ENCODE measurements around the gene TLE3.

TLE3 gene

DNA sequence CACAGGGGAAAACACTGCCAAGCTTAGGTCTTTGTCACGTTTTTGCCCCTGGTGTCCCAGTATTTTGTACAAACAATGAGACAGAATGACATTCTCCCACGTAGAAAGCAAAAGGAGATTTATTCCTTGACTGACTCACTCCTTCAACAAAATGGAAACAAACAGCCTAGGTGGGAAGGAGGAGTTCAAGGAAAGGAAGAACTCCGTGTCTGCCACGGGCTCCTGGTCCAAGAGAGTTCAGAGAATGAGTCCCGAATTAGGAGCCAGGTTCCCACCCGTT lies 8.1 kb downstream of the TLE3 start:
- TF ChIP-seq CTCF (IDR thresholded peaks at IDR 0.05; ENCODE audit: low read depth, low read length) = no peak
- peak in 1 of 2 donors; percentile 12 for DNase-seq (ENCODE audit: low read depth in 2 of 2)

GRCh38 chr15:70088887-70089691 lies 8.6 kb downstream of the TLE3 start:
- peak overlapping the region in 1 of 2 donors; percentile 3 for H3K4me3 ChIP-seq (replicated peaks in 1 of 2; ENCODE audit: low read depth in 2 of 2, low read length in 2 of 2)
- no peak for TF ChIP-seq CTCF (IDR thresholded peaks at IDR 0.05; ENCODE audit: low read depth, low read length)
- peak; percentile 16 to 53 for DNase-seq (ENCODE audit: low read depth in 2 of 2)

More for the DNA sequence above, 8.1 kb downstream of the TLE3 start:
- H3K4me3 ChIP-seq (replicated peaks in 1 of 2; ENCODE audit: low read depth in 2 of 2, low read length in 2 of 2) = no peak overlapping the region

GRCh38 chr15:70088455-70088854 lies 9.3 kb downstream of the TLE3 start:
- DNase-seq (ENCODE audit: low read depth in 2 of 2) = no peak
- no peak for TF ChIP-seq CTCF (IDR thresholded peaks at IDR 0.05; ENCODE audit: low read depth, low read length)
- H3K4me3 ChIP-seq (replicated peaks in 1 of 2; ENCODE audit: low read depth in 2 of 2, low read length in 2 of 2) = no peak overlapping the region

DNA sequence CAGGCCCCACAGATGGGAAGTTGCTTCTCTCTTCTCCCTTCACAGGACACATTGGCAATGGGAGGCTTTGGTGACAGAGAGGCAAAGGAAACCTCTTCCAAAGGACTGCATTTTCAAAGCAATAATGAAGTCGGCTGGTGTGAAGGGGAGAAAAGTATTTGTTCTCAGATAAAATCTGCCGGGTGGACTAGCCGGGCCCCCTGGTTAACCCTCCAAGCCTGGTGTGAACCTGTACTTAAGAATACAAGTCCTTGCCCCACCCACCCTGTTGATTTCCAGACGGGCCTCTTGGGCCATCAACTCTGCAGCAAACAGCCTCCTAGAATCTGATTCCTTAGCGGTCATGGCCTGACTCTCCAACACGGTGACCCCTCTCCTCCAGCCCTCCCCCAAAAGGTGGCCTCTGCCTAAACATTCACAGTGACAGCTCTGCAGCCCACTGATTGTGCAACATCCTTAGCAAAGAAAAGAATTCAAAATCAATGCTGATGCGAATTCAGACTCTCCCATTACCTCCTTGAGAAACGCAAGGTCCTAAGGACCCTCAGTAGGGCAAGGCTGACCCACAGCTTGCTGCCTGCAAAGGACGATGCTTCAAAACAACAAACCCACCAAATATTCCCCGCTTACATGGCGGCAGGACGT lies 9.9 kb downstream of the TLE3 start:
- no peak for TF ChIP-seq CTCF (IDR thresholded peaks at IDR 0.05; ENCODE audit: low read depth, low read length)
- no peak overlapping the region for H3K4me3 ChIP-seq (replicated peaks in 1 of 2; ENCODE audit: low read depth in 2 of 2, low read length in 2 of 2)
- no peak for DNase-seq (ENCODE audit: low read depth in 2 of 2)

DNA sequence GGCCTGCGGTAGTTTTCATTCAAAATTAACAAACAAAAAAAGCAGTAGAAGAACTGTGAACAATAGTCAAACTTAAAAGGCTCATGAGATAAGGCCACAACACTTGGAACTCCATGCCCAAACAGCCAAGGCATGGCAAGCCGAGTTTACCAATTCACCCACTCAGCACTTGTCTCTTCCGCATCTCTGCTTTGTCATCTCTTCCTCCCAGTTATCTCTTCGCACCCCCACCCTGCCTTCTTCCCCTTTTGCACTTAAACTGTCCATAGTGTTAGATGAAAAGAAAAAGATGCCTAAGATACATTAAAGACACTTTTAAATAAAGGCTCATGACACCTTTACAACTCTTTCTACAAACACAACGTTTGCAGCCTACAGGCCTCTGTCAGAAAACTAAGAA lies 11.1 kb downstream of the TLE3 start:
- DNase-seq (ENCODE audit: low read depth in 2 of 2) = no peak
- no peak for TF ChIP-seq CTCF (IDR thresholded peaks at IDR 0.05; ENCODE audit: low read depth, low read length)
- no peak overlapping the region for H3K4me3 ChIP-seq (replicated peaks in 1 of 2; ENCODE audit: low read depth in 2 of 2, low read length in 2 of 2)

DNA sequence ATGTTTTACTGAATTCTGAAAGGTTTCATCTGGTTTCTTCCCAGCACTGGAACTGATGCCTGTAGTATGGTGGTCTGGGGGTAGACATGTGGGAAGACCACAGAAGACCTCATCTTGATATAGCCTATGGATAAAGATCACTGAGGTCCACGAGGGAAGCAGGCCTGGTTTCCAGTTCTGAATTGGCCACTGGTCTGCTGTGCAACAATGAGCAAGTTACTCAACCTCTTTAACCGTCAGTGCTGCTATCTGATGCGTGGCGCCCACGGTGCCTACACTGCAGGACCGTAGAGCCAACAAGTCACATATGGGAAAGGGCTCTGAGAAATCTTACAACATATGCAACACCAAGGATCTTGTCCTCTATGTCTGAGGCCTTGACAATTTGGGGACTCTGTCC lies 13.3 kb downstream of the TLE3 start:
- DNase-seq (ENCODE audit: low read depth in 2 of 2) = no peak
- no peak for TF ChIP-seq CTCF (IDR thresholded peaks at IDR 0.05; ENCODE audit: low read depth, low read length)
- no peak overlapping the region for H3K4me3 ChIP-seq (replicated peaks in 1 of 2; ENCODE audit: low read depth in 2 of 2, low read length in 2 of 2)

All from cardiac fibroblast (primary cell).